GM19239 (cell line): ENCODE results near the gene TMEM176B.
"Not testable (repeated sequence)": the region's sequence is repeated elsewhere in the genome, so short reads cannot be mapped to it uniquely, and the experiment has no call there.

Source experiments
- DNase-seq: peaks from one replicate; pipeline ENCODE4 v3.0.0; 2011; ENCODE audit warnings: low spot score; ENCODE audit not compliant: insufficient read length
- FAIRE-seq: peaks from 2 replicates; lab custom pipeline; 2011; peaks lifted over from hg19 to GRCh38; lab: Jason Lieb, UNC

TMEM176B gene

DNA sequence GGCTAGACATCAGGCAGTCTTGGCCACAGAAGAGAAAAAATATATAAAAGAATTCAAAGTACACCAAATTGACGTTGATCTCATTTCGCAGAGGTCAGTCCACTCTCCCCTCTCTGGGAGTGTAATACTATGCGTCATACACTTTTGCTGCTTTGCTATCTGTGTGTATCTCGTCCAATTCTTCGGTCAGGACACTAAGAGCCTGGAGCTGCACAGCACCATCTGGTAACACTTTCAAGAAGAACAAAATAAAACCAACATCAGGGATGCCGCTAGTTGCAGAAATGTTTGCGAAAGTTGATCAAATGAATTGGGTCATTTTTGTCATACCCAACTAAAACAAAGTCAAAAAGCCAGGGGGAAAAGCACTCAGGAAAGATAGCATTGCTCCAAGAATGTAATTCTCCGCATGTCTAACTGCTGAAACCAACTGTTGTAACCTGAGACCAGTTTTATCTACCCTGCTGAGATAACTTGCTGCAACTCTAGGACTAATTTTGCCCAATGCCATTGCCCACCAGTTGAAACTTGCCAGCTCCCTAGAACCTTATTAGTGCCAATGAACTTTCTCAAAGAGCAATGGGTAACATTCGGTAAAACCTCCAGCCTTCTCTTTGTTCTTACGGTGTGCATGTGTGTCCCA is 23.4 kb upstream of the TMEM176B start:
- no peak for FAIRE-seq

GRCh38 chr7:150823043-150823442 is 22.9 kb upstream of the TMEM176B start:
- no peak for DNase-seq
- no peak for FAIRE-seq

More for the DNA sequence above, 23.4 kb upstream of the TMEM176B start:
- no peak for DNase-seq

DNA sequence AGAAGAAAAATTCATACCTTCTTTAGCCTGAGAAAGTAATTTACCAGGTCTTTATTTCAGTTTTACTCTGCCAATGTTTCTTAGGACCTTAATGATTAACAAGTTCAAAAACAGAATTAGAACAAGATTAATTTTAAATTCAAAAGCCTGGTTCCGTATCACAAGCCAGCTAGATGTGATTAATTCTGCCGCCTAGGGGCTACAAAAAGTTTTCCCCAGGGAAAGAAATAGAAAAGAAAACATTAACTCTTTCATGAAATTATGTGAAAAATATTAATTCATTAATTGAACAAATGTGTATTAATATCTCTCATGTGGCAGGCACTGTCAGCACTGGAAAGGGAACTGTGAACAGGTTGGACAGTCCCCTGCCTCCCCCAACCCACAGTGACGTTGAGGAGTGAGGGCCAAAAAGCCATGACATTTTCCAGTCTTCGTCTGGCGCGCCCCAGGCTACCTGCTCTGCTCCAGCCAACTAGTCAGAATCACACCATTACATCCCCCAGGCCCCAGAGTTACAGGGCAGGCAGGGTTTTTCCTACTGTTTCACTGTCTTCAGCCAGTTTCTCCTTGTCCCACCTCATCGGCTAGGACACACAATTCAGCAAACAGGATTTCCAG is 20.5 kb upstream of the TMEM176B start:
- FAIRE-seq (no peak), DNase-seq (no peak)

GRCh38 chr7:150820148-150820547 is 20.0 kb upstream of the TMEM176B start:
- DNase-seq (no peak), FAIRE-seq (no peak)

- DNase-seq (no peak), FAIRE-seq (no peak)
These were observed 18.8 kb upstream of the TMEM176B start for GRCh38 chr7:150818971-150819370.

DNA sequence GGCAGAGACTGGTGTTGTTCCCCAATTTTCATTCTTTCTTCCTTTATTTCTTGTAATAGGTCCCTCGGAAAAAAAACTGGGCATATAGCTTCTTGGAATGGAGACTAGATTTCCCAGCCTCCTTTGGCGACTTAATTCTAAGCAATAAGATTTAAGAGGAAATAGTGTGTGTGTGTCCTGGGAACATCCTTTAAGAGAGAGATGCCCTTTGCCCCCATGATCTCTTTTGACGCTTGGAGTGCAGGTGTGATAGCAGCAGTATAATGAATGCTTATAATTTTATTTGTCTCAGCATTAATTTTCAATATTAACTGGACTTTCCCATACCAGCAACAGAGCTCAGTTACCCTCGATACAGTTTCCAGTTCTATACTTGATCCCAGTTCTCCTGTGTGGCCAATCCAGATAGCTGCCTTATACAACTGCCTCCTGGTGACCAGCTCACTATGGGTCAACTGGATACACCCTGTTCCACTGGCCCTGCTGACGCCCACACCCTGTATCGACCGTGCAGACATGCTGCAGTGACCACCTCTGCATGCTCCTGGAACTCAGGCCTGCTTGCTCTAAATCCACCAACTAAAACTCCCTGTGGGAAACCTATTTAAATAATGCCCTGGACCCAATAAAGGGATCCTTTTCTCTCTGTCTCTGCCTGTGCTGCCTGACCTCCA is 14.3 kb upstream of the TMEM176B start:
- FAIRE-seq (no peak), DNase-seq (no peak)

- not testable (repeated sequence) for DNase-seq, FAIRE-seq
These were observed 7.7 kb upstream of the TMEM176B start for GRCh38 chr7:150807616-150808438.

- FAIRE-seq (no peak), DNase-seq (no peak)
These were observed 6.7 kb upstream of the TMEM176B start for GRCh38 chr7:150806863-150807262.

DNA sequence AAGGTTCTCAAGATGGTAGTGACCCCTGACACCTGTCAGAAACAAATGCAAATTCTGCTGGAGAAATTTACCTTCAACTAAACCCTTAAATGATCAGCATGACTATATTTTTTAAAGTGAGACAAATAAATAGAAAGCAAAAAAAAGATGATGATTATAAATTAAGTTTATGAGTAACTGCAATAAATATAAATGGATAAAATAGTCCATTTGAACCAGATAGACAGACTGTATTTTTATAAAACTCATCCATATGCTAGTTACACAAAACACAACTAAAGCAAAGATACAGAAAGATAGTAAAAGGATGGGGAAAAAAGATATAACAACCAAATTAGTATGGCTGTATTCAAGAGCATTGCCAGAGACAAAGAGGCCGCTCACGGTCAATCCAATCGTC is 6.3 kb upstream of the TMEM176B start:
- no peak for FAIRE-seq
- DNase-seq, result no peak

GRCh38 chr7:150805864-150806263 is 5.7 kb upstream of the TMEM176B start:
- FAIRE-seq (no peak), DNase-seq (no peak)

DNA sequence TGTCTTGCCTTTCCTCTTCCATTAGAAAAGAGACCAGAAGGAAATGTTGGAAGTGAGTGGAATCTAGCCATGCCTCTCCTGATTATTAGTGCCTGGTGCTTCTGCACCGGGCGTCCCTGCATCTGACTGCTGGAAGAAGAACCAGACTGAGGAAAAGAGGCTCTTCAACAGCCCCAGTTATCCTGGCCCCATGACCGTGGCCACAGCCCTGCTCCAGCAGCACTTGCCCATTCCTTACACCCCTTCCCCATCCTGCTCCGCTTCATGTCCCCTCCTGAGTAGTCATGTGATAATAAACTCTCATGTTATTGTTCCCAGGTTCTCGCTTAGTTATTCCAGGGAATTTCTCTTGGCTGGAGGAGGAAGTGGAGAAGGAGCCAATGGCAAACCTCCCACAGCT is 4.6 kb upstream of the TMEM176B start:
- FAIRE-seq (no peak), DNase-seq (no peak)

DNA sequence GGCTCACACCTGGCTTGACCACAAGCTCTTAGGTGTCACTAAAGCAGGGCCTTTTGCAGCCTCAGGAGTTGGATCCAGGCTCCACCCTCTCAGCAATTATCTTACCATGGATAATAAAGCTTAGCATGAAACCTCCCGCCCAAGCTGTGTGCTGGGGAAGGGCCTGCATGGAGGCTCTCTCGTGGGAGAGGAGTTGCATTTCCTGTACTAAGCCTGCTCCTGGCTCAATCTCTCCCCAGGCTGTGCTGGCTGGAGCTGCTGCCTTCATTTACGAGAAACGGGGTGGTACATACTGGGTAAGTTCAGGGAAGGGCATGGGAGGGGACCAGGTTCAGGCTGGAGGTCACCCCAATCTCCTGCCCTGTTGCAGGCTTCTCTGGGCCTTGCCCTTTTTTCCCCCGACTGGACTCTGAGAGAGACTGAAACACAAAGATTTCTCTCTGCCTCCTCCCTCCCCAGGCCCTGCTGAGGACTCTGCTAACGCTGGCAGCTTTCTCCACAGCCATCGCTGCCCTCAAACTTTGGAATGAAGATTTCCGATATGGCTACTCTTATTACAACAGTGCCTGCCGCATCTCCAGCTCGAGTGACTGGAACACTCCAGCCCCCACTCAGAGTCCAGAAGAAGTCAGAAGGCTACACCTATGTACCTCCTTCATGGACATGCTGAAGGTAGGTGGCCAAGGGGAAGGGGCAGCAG is 3.1 kb upstream of the TMEM176B start:
- DNase-seq (no peak), FAIRE-seq (no peak)

DNA sequence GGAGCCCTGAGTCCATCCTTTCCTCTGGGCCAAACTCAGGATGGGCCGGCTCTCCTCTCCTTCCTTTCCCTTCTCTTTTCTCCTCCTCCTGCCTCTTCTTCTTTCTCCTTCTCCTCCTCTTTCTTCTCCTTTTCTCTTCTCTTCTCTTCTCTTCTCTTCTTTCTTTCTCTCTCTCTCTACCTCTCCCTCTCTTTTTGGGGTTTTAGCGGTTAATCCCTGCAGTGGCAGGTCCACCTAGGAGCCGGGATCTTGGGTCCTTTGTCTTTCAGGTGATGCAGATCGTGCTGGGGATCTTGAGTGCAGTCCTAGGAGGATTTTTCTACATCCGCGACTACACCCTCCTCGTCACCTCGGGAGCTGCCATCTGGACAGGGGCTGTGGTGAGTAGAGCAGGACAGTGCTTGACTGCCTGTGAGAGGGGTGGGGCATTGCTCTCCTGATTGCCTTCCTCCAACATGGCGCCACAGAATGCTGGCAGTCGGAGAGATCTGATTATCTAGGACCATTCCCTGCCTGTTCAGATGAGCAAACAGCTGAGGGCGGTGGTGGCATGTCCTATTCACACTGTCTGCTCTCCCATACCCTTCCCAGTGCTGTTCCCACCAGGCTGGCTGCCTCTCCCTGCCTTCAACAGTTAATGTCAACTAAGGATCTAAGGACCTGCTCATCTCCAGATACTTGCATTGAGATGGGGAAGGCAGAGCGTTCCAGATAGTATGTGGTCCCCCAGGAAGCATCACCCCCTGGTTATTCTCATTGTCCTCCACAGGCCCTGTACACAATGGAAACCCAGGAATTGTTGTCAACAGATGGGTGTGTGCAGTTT is 2.0 kb upstream of the TMEM176B start:
- FAIRE-seq, result no peak
- no peak for DNase-seq

DNA sequence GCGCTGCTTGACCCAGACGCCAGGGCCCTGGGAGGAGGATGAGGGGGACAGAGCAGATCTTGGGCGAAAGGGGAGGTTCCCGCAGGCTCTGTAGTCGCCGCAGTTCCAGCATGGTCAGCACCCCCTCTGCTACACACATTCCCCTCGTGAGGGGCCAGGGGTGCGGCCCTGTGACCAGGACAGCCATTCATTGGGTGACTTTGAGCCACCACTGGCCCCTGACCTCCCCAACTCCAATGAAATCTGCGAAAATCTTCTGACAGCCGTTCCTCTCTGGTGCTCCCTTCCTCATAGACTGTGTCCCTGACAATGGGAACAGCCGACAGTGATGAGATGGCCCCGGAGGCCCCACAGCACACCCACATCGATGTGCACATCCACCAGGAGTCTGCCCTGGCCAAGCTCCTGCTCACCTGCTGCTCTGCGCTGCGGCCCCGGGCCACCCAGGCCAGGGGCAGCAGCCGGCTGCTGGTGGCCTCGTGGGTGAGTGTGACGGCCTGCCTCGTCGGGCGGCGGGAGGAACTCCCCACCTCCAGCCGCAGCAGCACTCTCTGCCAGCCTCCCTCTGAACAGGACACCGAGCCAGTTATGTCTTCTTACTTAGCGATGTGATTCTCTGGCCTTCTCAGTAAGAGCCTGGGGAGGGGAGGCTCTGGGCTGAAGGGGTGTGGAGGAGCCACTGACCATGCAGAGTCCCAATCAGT is 1.2 kb upstream of the TMEM176B start:
- no peak for FAIRE-seq
- DNase-seq, result no peak

DNA sequence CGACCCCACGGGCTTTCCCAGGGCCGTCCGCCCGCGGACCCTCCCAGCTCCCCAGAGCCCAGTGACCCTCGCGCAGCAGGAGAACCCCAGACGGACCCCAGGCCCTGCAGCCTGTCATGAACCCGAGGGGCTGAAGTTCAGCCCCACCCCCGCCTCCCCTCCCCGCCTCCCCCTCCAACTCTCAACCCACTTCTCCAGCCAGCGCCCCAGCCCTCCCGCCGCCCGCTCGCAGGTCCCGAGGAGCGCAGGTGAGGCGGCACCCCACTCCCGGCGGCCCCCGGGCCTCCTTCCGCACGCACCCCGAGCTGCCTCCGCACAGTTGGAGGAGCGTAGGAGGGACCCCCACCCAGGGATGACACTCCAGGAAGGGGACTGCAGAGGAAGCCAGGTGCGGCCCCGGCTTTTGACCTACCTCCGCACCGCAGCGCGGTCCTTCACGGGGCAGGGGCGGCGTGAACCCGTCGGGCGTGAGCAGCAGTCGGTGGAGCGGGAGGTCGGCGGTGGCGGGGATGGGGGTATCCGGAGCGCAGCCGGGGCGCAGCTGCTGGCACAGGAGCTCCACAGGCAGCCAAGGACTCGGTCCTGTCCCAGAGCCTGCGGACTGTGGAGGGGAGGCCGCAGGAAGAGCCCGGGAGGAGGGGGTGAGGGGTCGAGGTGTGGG is 547 bp upstream of the TMEM176B start, which contains the start of gene TMEM176A:
TMEM176A (plus strand) TSS at position 189 of the 661 bp plus-strand sequence. CDS start 782 bp downstream, outside the sequence.
- FAIRE-seq (no peak), DNase-seq (no peak)

GRCh38 chr7:150799156-150799555 is 1.0 kb downstream of the TMEM176B start:
- no peak for DNase-seq
- no peak for FAIRE-seq

DNA sequence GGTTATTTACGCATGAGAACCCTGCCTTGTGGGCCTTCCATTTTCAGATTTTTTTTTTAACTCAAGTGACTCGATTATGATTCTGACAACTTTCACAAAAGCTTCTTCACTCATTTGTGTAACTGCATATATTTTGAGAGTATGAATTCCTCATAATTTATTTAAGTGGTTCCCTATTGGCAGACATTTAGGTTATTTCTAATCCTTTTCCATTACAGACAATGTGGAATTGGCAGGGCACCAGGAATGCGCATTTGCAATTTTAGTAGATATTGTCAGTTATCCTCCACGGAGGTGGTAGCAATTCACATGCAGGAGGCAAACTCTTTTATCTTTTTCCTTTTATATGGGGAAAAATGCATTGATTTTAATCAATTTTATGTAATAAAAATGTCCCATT is 2.5 kb downstream of the TMEM176B start:
- FAIRE-seq (no peak), DNase-seq (no peak)

DNA sequence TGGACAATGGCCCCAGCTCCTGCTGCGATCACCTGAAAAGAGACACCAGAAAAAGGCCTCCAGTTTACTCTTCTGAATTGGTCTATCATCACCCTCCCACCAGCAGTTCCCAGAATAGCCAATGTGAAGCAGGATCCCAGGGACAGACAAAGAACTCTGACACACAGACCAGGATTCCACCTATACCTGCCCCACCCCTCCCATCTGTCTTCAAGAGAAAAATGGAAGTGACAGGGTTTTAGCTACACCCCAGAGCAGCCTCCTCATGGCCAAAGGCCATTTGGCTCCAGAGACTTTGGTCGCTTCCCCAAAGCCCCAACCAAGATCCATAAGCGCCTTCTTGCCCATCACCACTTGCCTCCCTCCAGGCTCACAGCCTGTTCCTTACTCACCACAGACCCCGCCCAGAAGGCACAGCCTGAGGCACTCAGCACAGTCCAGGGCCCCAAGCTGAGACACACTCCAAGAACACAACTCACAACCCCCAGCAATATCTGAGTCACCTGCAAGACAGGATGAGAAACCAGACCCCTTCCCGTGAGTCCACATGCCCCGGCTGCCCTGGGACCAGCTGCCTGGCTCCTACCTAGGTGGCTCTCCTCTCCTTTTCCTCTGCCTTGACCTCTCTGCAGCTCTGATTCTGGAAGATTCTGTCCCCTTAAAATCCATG is 6.5 kb downstream of the TMEM176B start:
- DNase-seq (no peak), FAIRE-seq (no peak)
